ENCODE measurements around the gene ZNRF1. TPM values are rescaled to one million over a fixed set of nuclear protein-coding genes. Genes with fewer than 3 reads are reported as not detected.

Gene ZNRF1
- total RNA-seq, 4 donors from 2014 or later = 8.3 to 17.3 (median 13.2) TPM

- TF ChIP-seq, protein P1, sequence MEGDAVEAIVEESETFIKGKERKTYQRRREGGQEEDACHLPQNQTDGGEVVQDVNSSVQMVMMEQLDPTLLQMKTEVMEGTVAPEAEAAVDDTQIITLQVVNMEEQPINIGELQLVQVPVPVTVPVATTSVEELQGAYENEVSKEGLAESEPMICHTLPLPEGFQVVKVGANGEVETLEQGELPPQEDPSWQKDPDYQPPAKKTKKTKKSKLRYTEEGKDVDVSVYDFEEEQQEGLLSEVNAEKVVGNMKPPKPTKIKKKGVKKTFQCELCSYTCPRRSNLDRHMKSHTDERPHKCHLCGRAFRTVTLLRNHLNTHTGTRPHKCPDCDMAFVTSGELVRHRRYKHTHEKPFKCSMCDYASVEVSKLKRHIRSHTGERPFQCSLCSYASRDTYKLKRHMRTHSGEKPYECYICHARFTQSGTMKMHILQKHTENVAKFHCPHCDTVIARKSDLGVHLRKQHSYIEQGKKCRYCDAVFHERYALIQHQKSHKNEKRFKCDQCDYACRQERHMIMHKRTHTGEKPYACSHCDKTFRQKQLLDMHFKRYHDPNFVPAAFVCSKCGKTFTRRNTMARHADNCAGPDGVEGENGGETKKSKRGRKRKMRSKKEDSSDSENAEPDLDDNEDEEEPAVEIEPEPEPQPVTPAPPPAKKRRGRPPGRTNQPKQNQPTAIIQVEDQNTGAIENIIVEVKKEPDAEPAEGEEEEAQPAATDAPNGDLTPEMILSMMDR (IDR thresholded peaks at IDR 0.05; ENCODE audit: low read depth) = no peak
Measured at GRCh38 chr16:74991593-74992403, 7.0 kb upstream of the ZNRF1 start.

- TF ChIP-seq, protein P1 (IDR thresholded peaks at IDR 0.05; ENCODE audit: low read depth) = no peak
Measured at GRCh38 chr16:74995986-74996385, 2.8 kb upstream of the ZNRF1 start.

GRCh38 chr16:74997042-74997491 is 1.8 kb upstream of the ZNRF1 start:
- TF ChIP-seq, protein P1 (IDR thresholded peaks at IDR 0.05; ENCODE audit: low read depth) = no peak

- TF ChIP-seq, protein P1 (IDR thresholded peaks at IDR 0.05; ENCODE audit: low read depth) = no peak
Measured at GRCh38 chr16:74999219-74999608, 390 bp downstream of the ZNRF1 start.

DNA sequence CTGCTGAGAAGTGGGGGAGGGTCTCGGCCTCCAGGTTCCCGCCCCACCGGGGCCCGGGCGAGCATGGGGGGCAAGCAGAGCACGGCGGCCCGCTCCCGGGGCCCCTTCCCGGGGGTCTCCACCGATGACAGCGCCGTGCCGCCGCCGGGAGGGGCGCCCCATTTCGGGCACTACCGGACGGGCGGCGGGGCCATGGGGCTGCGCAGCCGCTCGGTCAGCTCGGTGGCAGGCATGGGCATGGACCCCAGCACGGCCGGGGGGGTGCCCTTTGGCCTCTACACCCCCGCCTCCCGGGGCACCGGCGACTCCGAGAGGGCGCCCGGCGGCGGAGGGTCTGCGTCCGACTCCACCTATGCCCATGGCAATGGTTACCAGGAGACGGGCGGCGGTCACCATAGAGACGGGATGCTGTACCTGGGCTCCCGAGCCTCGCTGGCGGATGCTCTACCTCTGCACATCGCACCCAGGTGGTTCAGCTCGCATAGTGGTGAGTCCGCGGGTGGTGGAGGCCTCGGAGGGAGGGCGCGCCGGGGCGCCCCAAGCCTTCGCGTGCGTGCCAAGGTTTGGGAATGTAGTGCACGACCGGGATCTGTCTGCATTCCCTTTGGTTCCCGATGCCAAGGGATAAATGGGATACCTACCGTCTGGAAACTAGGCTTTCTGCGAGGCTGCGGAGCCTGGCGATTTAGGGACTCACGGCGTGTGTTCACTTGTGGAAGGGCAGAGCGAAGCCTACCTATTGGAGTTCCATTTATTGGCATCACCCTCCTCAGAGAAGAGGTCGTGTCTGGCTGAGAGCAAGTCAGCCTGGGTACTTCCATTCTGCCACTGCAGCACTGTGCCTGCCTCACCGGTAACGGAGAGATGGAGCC is 1.0 kb downstream of the ZNRF1 start:
- TF ChIP-seq, protein P1 (IDR thresholded peaks at IDR 0.05; ENCODE audit: low read depth) = no peak

- TF ChIP-seq, protein P1 (IDR thresholded peaks at IDR 0.05; ENCODE audit: low read depth) = no peak
Measured at GRCh38 chr16:75000481-75001081, 1.8 kb downstream of the ZNRF1 start.

GRCh38 chr16:75002474-75002873 is 3.6 kb downstream of the ZNRF1 start:
- TF ChIP-seq, protein P1 (IDR thresholded peaks at IDR 0.05; ENCODE audit: low read depth) = no peak

Measured in subcutaneous adipose tissue (tissue), 4 donors.